ENCODE data around the gene PSME4. TPM values are rescaled to one million over a fixed set of nuclear protein-coding genes. Genes with fewer than 3 reads are reported as not detected.

PSME4 gene
- total and polyA plus RNA-seq, 2 of the 13 experiments (the other 11 are each of a cell fraction or from before 2014, with no cell fraction given): 52.1 to 77.8 TPM

DNA sequence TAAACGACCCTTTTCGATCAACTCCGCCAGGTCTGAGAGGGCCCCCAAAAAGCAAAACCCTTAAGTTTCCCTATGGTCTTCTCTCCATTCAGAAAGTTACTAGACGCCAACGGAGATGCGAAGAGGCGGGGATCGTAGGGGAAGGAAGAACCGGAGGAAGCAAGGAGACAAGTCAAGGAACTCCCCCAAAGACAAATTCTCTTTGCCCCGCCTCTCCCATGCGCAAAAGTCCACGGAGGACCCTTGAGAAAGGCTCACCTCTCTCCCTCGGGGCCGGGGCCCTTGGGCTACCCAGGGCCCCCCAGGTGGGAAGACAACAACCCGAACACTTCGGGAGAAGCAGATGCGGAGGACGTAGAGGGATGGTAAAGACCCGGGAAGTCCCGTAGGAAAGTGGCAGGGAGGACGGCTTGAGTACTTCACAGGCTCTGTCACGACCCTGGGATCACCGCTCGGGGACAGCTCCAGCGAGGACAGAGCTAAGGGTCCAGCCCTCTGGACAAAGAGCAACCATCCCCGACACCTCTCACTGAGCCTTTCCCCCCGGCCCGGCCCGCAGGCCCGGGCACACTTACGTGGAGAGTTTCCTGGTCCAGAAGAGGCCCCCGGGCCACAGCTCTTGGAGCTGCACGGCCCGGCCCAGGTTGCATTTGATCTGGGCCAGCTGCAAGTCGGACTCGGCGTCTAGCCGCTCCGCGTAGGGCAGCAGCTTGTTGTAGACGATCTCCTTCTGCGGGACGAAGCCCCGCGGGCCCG is 647 bp downstream of the PSME4 start (continued):
- TF ChIP-seq, protein P1, sequence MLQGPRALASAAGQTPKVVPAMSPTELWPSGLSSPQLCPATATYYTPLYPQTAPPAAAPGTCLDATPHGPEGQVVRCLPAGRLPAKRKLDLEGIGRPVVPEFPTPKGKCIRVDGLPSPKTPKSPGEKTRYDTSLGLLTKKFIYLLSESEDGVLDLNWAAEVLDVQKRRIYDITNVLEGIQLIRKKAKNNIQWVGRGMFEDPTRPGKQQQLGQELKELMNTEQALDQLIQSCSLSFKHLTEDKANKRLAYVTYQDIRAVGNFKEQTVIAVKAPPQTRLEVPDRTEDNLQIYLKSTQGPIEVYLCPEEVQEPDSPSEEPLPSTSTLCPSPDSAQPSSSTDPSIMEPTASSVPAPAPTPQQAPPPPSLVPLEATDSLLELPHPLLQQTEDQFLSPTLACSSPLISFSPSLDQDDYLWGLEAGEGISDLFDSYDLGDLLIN (CRISPR knock-in tag; IDR thresholded peaks at IDR 0.05; ENCODE audit: borderline replicate concordance): peak; percentile 17; the same call in 1 of the 2 replicates
- TF ChIP-seq SNRNP70 (IDR thresholded peaks at IDR 0.05; ENCODE audit: low read depth, low read length) (no peak), ZFX (CRISPR knock-in tag; IDR thresholded peaks at IDR 0.05; ENCODE audit: low read depth) (no peak), FOXK1 (CRISPR knock-in tag; IDR thresholded peaks at IDR 0.05; ENCODE audit: borderline replicate concordance, low read depth) (no peak), ZBTB38 (CRISPR knock-in tag; IDR thresholded peaks at IDR 0.05) (no peak), NCOA2 (CRISPR knock-in tag; IDR thresholded peaks at IDR 0.05) (no peak), HOXD1 (CRISPR knock-in tag; IDR thresholded peaks at IDR 0.05) (no peak), MED13 (CRISPR knock-in tag; IDR thresholded peaks at IDR 0.05) (no peak), ZNF496 (CRISPR knock-in tag; IDR thresholded peaks at IDR 0.05; ENCODE audit: insufficient replicate concordance) (no peak), DNMT1 (CRISPR knock-in tag; IDR thresholded peaks at IDR 0.05) (no peak), ZBTB14 (CRISPR knock-in tag; IDR thresholded peaks at IDR 0.05) (no peak), KDM2A (CRISPR knock-in tag; IDR thresholded peaks at IDR 0.05; ENCODE audit: borderline replicate concordance, low read depth) (peak; percentile 43; the same call in 1 of the 2 replicates), SRY (CRISPR knock-in tag; IDR thresholded peaks at IDR 0.05) (no peak; the same call in 1 of the 2 replicates), KLF12 (CRISPR knock-in tag; IDR thresholded peaks at IDR 0.05; ENCODE audit: borderline replicate concordance) (peak; percentile 18; the same call in 1 of the 2 replicates), ZNF3 (CRISPR knock-in tag; IDR thresholded peaks at IDR 0.05) (no peak), ZNF207 (IDR thresholded peaks at IDR 0.05; ENCODE audit: borderline replicate concordance) (no peak), ZNF468 (CRISPR knock-in tag; IDR thresholded peaks at IDR 0.05) (0 out of 2 replicates have a peak, but pooled peaks have one; percentile 5)
- TF ChIP-seq, protein P2, sequence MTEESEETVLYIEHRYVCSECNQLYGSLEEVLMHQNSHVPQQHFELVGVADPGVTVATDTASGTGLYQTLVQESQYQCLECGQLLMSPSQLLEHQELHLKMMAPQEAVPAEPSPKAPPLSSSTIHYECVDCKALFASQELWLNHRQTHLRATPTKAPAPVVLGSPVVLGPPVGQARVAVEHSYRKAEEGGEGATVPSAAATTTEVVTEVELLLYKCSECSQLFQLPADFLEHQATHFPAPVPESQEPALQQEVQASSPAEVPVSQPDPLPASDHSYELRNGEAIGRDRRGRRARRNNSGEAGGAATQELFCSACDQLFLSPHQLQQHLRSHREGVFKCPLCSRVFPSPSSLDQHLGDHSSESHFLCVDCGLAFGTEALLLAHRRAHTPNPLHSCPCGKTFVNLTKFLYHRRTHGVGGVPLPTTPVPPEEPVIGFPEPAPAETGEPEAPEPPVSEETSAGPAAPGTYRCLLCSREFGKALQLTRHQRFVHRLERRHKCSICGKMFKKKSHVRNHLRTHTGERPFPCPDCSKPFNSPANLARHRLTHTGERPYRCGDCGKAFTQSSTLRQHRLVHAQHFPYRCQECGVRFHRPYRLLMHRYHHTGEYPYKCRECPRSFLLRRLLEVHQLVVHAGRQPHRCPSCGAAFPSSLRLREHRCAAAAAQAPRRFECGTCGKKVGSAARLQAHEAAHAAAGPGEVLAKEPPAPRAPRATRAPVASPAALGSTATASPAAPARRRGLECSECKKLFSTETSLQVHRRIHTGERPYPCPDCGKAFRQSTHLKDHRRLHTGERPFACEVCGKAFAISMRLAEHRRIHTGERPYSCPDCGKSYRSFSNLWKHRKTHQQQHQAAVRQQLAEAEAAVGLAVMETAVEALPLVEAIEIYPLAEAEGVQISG (CRISPR knock-in tag; IDR thresholded peaks at IDR 0.05): no peak
- TF ChIP-seq, protein P3, sequence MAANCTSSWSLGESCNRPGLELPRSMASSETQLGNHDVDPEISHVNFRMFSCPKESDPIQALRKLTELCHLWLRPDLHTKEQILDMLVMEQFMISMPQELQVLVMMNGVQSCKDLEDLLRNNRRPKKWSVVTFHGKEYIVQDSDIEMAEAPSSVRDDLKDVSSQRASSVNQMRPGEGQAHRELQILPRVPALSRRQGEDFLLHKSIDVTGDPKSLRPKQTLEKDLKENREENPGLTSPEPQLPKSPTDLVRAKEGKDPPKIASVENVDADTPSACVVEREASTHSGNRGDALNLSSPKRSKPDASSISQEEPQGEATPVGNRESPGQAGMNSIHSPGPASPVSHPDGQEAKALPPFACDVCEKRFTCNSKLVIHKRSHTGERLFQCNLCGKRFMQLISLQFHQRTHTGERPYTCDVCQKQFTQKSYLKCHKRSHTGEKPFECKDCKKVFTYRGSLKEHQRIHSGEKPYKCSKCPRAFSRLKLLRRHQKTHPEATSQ (CRISPR knock-in tag; IDR thresholded peaks at IDR 0.05; ENCODE audit: borderline replicate concordance): 0 out of 2 replicates have a peak, but pooled peaks have one; percentile 6
- TF ChIP-seq, protein P4, sequence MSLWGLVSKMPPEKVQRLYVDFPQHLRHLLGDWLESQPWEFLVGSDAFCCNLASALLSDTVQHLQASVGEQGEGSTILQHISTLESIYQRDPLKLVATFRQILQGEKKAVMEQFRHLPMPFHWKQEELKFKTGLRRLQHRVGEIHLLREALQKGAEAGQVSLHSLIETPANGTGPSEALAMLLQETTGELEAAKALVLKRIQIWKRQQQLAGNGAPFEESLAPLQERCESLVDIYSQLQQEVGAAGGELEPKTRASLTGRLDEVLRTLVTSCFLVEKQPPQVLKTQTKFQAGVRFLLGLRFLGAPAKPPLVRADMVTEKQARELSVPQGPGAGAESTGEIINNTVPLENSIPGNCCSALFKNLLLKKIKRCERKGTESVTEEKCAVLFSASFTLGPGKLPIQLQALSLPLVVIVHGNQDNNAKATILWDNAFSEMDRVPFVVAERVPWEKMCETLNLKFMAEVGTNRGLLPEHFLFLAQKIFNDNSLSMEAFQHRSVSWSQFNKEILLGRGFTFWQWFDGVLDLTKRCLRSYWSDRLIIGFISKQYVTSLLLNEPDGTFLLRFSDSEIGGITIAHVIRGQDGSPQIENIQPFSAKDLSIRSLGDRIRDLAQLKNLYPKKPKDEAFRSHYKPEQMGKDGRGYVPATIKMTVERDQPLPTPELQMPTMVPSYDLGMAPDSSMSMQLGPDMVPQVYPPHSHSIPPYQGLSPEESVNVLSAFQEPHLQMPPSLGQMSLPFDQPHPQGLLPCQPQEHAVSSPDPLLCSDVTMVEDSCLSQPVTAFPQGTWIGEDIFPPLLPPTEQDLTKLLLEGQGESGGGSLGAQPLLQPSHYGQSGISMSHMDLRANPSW (CRISPR knock-in tag; IDR thresholded peaks at IDR 0.05; ENCODE audit: borderline replicate concordance): no peak

Data from HepG2 (cell line).